GM12874 (cell line): ENCODE results near the gene CCDC70.

Experiments
- TF ChIP-seq, protein P1 (sequence below): IDR thresholded peaks from 2 replicates; pipeline ENCODE4 v1.5.1; 2011; ENCODE audit warnings: low read depth, mild to moderate bottlenecking, control low read depth, low read length, moderate library complexity; ENCODE audit not compliant: insufficient read depth

The CCDC70 gene

DNA sequence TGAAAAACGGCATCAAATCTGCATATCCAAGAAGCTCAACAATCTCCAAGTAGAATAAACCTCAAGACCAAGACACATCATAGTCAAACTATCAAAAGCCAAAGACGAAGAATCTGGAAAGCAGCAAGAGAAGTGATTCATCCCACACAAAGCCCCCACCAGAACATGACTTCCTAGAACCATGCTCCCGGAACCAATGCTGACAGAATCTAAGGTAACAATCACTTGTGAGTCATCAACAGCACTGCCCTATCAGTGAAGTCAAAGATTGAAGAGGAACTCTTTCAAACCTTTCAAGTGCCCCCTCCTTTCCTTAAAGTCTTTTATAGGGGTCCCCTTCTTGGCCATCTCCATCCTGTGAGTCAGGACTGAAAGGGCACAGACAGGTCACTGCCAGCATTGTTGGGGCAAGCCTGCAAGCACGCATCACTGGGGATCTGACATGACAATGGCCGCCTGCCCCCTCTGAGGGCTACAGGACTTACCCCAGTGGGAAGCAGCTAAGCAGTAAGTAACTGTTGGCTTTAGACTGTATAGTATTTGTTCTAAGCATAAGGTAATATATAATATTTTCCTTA lies at the start of gene CCDC70:
TSS of gene CCDC70 (plus strand) at position 247 of the 578 bp plus-strand sequence. CDS start 3,443 bp downstream, outside the sequence.
- TF ChIP-seq, protein P1, sequence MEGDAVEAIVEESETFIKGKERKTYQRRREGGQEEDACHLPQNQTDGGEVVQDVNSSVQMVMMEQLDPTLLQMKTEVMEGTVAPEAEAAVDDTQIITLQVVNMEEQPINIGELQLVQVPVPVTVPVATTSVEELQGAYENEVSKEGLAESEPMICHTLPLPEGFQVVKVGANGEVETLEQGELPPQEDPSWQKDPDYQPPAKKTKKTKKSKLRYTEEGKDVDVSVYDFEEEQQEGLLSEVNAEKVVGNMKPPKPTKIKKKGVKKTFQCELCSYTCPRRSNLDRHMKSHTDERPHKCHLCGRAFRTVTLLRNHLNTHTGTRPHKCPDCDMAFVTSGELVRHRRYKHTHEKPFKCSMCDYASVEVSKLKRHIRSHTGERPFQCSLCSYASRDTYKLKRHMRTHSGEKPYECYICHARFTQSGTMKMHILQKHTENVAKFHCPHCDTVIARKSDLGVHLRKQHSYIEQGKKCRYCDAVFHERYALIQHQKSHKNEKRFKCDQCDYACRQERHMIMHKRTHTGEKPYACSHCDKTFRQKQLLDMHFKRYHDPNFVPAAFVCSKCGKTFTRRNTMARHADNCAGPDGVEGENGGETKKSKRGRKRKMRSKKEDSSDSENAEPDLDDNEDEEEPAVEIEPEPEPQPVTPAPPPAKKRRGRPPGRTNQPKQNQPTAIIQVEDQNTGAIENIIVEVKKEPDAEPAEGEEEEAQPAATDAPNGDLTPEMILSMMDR, result no peak

DNA sequence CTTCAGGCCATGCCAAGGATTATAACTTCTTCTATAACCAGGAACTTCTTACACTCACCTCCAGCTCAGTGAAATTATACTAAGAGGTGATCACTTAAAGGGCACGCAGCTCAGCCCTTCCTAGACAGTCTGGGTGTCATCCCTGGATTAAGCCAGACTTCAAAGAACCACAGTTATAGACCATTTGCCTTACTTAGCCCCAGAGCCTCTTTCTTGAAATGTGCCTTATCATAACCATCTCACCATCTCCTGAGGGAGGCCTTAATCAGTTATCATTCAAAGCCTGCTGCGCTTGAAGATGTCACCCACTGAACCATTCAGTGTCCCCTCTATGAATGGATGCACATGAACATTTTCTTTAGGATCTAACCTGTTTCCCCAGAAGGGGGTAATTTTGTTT lies 47.7 kb upstream of the CCDC70 start:
- TF ChIP-seq, protein P1, result no peak

DNA sequence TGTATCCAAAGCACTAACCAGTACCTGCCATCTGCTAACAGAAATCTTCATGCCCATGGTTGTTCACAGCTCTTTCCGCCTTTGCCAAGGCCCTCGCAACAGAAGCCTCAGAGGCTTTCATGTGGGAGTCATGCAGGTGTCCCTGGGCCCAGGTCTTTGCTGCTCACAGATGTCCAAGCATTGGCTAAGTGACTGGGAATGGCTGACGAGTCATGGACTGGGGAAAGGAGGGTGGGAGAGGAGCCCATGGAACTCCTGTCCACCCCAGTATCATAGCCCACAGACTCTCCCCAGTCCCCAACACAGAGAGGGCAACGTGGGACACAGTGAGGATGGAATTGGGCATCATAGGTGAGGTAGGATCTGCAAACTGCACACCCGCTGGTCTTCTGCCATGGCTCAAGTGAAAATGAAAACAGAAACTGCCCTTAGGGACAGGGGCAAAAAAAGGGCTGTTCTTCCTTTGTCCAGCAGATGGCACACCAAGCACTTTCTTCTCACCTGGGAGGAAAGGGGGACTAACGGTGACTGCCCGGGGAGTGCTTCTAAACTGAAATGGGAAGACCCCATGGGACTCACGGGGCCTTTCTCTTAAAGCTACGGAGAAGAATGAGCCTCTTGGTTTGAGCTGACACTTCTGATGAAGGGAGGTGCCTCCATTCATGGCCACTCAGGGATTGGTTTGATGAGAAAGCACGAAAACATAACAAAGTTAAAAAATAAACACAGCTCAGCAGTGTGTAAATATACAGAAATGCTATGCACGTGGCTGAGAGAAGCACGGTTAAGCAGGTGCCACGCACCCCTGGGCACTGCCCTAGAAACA lies 46.7 kb upstream of the CCDC70 start:
- TF ChIP-seq, protein P1, result peak; percentile 81

DNA sequence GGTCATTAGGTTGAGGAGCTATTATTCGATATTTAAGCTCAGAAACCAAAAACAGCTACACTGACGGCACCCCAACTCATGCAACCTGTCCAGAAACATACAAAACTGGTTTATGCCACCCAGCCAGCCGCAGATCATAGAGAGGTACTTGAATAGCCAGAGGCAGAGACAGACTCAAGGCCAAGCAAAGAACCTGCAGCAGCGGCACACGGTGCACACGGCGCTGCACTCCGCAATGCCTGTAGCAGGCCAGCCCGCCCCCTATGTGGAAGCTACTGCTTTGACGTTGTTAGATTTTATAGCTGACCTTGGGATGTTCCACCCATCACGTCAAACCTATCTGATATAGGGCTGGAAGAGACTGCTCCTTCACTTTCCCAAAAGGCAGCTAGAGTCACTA lies 45.9 kb upstream of the CCDC70 start:
- TF ChIP-seq, protein P1, result no peak

DNA sequence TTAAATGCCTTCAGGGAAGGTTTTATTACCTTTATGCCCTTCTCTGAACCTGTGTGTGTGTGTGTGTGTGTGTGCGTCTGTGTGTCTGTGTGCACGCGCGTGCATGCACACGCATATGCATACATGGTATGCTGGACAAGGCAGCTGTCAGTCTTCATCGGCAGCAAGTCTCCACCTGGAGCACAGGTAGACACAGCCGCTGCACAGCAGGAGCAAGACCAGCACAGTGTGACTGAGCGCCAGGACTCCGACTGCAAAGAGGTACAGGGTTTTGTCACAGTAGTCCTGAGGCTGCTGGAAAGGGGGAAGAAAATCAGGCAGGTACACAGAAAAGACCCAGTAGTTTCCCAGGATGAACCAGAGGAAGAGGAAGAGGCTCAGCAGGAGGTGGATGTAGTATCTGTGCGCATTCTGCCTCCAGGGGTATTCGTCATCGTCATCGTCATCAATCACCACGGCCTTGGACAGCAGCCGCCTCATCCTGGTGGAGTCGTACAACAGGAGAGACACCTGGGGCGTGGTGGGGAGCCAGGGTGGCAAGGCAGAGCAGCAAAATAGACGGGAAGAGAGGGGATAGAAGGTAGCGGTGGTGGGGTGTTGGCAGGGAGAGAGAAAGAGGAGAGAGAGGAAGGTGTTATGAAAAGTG lies 45.0 kb upstream of the CCDC70 start:
- TF ChIP-seq, protein P1, result no peak

DNA sequence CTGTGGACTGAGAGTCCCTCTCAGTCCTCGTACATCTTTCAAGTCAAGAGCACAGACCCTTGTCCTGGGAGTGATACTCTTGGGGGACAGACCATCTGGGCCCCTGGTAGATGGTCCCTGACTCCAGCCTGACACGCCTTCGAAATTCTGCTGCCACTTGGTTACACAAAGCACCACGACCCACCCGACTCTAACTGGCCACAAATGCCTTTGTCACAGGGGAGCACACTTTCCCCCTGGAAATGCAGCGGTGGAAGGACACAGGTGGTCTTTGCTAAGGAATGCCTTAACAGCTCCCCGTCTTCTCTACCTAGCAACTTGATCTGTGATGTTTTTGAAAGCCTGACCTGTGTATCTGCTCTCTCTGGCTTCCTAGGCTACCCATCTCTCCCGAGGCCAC lies 44.1 kb upstream of the CCDC70 start:
- TF ChIP-seq, protein P1, result no peak

DNA sequence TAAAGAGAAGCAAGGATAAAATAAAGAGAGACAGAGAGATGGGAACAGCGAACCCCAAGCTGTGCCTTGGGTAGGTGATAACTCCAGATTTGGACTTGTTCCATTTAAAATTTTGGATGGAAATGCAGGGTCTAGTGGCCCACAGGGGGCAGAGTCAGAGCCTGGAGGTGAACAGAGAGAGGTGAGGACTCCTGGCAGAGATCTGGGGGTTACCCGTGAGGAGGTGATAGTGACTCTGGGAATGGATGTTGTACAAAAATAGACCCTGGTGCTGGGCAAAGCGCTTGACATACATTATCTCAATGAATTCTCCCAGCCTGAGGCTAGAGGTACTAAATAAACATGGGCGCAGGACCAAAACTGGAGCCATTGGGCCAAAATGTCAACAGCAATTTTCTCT lies 43.5 kb upstream of the CCDC70 start:
- TF ChIP-seq, protein P1, result no peak
